Hypothalamus (tissue), 51 donors: ENCODE data around the gene STK17B.
"Not testable (repeated sequence)": the region's sequence is repeated elsewhere in the genome, so short reads cannot be mapped to it uniquely, and the experiment has no call there.

Experiments used
- DNase-seq, 51 donors: peaks; one replicate each; lab custom pipeline; 2025; lab: John Stamatoyannopoulos, UW

Gene STK17B

DNA sequence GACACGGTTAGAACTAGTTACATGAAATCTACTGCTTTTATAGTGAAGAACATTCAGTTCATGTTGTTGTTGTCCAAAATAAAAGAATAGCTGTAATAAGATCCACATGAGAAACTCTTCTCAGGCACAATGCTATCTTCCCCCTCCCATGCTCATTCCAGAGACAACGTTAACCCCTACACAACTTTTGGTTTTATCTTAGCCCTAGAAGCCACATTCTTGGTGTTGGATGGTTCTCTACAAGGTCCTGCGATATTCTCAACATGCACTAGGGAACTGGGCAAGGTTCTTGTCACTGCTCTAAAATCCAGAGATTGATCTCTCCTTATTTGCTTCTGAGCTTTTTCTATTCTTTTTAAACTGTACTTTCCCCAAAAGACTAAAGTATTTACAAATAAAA lies 51.5 kb downstream of the STK17B start:
- no peak for DNase-seq

DNA sequence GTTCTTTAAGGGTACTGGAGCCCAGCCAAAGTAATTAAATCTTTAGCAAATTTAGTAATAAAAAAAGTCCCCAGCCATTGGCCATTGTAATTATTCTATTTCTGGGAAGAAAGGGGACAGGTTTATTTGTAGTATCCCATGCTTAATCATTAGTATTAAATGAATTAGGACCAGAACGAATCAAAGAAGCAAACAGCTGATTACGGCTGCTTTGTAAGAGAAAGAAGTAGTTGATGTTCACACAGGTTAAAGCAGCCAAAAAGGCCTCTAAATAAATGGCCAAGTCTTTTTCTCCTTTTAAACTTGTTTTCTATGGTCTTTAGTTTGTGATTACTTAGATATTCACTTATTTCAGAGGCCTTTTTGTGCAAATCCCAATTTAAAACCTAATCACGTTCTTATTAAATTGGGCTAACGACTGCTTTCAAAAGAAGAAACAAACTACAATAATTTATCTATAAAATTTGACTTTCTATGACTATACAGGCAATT lies 54.1 kb downstream of the STK17B start:
- DNase-seq, result peak in 1 of 51 donors; percentile 4

DNA sequence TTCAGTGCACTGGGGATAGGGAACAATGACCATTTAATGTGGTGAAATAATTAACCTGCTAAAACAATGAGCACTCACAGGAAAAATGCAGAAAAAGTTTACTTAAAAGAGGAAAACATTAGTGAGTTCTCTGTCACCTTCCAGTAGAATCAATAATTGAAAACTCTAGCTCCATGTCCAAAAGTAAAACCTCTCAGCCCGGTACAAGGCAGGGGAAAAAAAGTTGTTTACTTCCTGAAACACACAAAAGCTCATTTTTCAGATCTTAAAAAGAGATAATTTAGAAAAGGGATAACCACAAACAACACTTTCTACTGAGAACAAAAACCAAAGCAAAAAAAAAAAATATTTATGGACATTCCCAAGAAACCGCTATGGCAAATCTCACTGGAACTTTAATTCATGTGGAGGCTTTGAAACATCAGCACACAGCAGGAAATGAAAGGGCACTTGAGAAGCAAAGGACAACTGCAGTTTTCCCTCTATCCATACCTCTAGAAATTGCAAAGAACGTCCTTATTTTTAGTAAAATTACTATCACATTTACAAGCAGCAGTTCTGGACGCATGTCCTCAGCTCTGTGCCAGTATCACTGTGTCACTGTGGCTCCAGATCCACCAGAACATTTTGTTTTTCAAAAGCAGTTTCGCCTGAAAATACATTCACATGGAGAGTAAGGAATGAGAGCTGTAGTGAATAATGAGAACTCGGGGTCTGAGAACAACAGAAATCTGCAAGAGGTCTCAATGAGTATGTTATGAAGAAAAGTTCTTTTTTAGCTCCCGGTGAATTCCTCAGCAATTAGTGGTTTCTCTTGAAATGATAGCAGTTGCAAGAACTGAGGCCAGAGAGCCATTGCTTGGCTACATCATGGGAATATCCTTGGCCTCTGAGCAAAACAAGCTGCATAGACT lies 58.1 kb downstream of the STK17B start:
- DNase-seq, result peak in 6 of 51 donors; percentile 4 to 71 (median 6)

- DNase-seq, result peak in 1 of 51 donors; percentile 57
Observed at GRCh38 chr2:196112418-196113034, 58.9 kb downstream of the STK17B start.

GRCh38 chr2:196108604-196109003 lies 62.8 kb downstream of the STK17B start:
- DNase-seq, result no peak

DNA sequence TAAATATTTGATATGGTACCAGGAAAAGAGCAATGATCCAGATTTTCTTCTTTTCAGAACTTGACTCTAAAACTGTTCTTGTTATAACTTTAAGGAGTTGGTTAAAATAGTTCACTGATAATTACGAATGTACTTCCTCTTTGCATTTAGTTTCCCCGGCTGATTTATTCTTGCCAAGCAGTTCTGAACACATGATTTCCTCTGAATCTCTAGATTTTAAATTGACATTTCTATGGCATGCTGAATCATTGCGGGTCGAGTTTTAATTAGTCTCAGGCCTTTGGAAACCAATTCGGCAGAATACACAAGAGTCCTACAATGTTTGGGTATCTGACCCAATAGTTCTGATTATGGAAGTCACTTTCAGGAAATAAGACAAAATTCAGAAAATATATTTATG lies 65.4 kb downstream of the STK17B start:
- no peak for DNase-seq

GRCh38 chr2:196104066-196104465 lies 67.3 kb downstream of the STK17B start:
- no peak for DNase-seq

DNA sequence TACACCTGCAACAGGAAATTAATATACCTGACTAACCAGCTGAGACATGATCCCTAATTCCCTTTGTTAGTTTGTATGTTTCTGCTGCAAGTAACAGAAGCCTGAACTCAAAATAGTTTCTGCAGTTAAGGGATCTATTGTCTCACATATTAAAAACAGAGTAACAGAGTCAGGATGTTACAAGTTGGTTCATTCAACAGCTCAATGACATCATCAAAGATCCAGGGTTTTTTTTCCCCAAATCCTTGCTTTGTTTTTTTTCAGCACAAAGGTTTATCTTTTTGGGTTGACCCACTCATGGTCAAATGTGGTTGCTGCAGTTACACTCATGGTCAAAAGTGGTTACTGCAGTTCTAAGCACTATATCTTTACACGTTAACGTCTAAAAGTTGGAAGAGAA lies 67.8 kb downstream of the STK17B start:
- DNase-seq, result no peak

DNA sequence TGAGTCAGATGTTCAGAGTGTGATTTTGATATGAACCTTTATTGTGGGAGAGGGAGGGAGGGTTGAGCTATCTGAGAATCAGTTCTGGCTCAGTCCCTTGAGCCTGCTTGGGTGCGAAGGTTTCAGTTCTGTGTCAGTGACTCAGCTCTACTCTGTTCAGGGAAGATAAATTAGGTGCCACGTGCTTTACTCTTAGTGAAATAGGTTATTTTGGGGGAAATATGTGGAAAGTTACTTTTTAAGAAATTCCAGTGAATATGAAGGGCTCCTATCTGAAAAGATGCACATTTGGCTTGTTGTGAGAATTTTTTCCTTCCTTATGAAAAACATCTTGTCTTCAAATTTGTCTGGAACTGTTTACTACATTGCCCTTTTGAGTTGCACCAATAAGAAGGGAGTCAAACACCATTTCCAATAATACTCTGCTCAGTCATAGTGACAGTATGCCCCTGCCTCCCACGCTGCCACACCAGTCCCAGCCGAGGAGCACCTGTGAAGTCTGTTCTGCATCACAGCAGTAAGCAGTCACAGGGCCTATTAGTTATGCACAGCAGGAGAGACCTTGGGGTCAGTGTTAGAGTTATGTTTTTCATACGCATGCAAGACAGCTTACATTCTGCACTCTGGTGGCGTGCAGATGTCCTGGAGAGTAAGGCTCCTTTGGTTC lies 69.9 kb downstream of the STK17B start:
- no peak for DNase-seq

DNA sequence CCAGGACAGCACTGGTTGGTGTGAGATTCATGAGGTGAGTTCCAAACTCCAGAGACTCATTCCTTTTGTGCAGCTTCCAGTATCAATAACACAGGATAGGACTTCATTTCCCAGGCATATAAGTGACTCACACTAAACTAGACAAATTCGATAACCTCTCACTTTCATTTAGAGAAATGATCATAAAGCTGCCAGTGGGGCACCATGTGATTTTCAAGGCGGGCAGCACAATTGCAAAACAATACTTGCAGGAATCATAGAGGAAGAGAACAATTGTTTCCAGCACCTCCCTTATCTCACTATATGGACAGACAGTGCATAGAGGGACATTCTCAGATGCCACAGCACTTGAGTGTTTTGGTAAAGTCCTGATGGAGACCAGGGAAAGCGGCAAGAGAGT lies 71.5 kb downstream of the STK17B start:
- DNase-seq, result no peak

GRCh38 chr2:196097864-196098660 lies 73.3 kb downstream of the STK17B start:
- no peak for DNase-seq

DNA sequence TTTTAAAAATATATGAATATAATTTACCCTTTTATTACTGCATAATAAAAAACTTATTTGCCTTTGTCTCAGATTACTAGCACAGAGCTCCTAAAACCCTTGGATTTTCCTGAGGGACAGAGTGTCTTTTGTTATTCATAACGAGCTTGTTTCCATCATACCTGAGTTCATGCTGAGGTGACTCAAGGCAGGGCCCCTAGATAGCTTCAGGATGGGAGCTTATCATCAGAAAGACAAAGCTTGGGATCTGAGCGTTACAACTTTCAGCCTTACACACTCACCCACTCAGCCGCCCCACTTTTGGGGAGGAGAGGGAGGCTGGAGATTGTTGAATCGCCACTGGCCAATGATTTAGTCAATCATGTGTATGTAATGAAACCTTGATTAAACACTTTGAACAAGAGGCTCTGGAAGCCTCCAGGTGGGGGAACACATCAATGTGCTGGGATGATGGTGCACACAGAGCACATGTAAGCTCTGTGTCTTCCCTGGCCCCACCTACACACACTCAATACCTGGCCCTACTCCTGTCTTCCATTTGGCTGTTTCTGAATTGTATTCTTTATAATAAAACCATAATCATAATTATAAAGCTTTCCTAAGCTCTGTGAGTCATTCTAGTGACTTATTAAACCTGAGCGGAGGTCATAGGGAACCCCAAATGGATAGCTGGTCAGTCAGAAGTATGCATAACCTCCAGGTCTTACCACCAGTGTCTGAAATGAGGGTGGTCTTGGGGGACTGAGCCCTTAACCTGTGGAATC lies 74.2 kb downstream of the STK17B start:
- DNase-seq, result no peak

DNA sequence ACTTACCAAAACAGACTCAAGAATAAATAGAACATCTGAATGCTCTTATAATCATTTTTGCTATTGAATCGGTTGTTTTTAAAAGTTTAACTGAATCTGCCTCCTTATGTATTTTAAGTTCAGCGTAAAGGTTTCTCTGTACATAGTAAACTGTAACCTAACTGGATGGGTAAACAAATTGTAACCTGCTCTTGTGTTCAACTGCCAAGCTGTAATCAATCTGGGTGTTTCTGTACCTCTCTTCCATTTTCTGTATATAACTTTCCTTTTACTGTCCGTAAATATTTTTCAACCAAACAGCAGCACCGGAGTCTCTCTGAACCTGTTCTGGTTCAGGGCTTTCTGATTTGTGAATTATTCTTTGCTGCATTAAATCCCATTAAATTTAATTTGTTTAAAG lies 75.1 kb downstream of the STK17B start:
- no peak for DNase-seq

- not testable (repeated sequence) for DNase-seq
Observed at GRCh38 chr2:196089448-196089847, 81.9 kb downstream of the STK17B start.

GRCh38 chr2:196088203-196088602 lies 83.2 kb downstream of the STK17B start:
- no peak for DNase-seq

GRCh38 chr2:196086517-196087368 lies 84.6 kb downstream of the STK17B start:
- no peak for DNase-seq

DNA sequence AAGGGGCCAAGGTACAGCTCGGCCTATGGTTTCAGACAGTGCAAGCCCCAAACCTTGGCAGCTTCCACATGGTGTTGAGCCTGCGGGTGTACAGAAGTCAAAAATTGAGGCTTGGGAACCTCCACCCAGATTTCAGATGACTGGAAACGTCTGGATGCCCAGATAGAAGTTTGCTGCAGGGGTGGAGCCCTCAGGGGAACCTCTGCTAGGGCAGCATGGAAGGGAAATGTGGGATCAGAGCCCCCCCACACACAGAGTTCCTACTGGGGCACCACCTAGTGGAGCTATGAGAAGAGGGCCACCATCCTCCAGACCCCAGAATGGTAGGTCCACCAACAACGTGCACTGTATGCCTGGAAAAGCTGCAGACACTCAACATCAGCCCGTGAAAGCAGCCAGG lies 87.8 kb downstream of the STK17B start:
- no peak for DNase-seq
